ENCODE measurements around the gene ALCAM.

DNA sequence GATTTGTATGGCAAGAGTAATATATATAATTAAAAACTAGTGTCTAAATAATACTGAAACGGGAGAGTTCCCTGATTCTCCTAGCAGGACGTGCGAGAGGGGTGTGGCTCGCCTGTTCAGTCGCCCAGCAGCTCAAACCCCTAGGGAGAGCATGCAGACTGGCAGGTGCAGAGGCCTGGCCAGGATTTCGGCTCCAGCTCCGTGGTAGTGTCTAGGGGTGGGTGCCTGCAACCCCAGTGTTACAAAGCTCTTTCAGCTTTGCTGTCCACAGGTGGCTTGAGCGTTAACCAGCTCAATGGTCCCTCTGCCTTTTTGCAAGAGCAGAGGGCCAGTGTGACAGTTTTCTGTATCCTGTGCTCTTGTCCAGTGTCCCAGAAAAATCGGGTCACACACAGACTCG, 226.6 kb downstream of the ALCAM start:
- TF ChIP-seq CTCF (conservative IDR thresholded peaks at IDR 0.05) (no peak), ZFX (IDR thresholded peaks at IDR 0.05) (no peak)
